ENCODE measurements around the gene UFSP2.

- TF ChIP-seq CTCF (IDR thresholded peaks at IDR 0.05) (no peak), POLR2A (IDR thresholded peaks at IDR 0.05; ENCODE audit: low read depth) (no peak)
Observed at GRCh38 chr4:185378264-185378663, 47.5 kb downstream of the UFSP2 start.
